Neuronal stem cell (in vitro differentiated cells): ENCODE data around the gene MMUT.
"Not testable (repeated sequence)": the region's sequence is repeated elsewhere in the genome, so short reads cannot be mapped to it uniquely, and the experiment has no call there.

Experiments
- DNase-seq: peaks from one replicate; pipeline ENCODE4 v3.0.0-alpha.2; 2013; ENCODE audit warnings: low spot score
- H2AFZ ChIP-seq: one replicate; pipeline ENCODE4 v1.6.1; 2013; ENCODE audit warnings: mild to moderate bottlenecking, low read length, inconsistent platforms
- H2AK5ac ChIP-seq: 2 replicates; pipeline ENCODE4 v1.6.1; 2013; ENCODE audit warnings: low read depth, mild to moderate bottlenecking, inconsistent platforms, low read length, moderate library complexity, mixed read lengths
- H2BK120ac ChIP-seq: 2 replicates; pipeline ENCODE4 v1.6.1; 2013; ENCODE audit warnings: low read depth, mild to moderate bottlenecking, inconsistent platforms, low read length, moderate library complexity, mixed read lengths
- H2BK12ac ChIP-seq: one replicate; pipeline ENCODE4 v1.6.1; 2013; ENCODE audit warnings: low read length, inconsistent platforms
- H2BK15ac ChIP-seq: 2 replicates; pipeline ENCODE4 v1.6.1; 2013; ENCODE audit warnings: mild to moderate bottlenecking, low read length, inconsistent platforms, mixed read lengths
- H2BK5ac ChIP-seq: one replicate; pipeline ENCODE4 v1.6.1; 2013; ENCODE audit warnings: inconsistent platforms, mild to moderate bottlenecking, low read length, moderate library complexity
- H3K14ac ChIP-seq: one replicate; pipeline ENCODE4 v1.6.1; 2013; ENCODE audit warnings: low read length, inconsistent platforms
- H3K18ac ChIP-seq: 2 replicates; pipeline ENCODE4 v1.6.1; 2013; ENCODE audit warnings: low read length, inconsistent platforms
- H3K23ac ChIP-seq: 2 replicates; pipeline ENCODE4 v1.6.1; 2013; ENCODE audit warnings: low read depth, mild to moderate bottlenecking, mixed read lengths, low read length, inconsistent platforms; ENCODE audit not compliant: poor library complexity
- H3K27ac ChIP-seq: replicated peaks from 3 replicates; pipeline ENCODE4 v1.5.1; 2013; ENCODE audit warnings: low read length, inconsistent platforms
- H3K27me3 ChIP-seq, 3 experiments: 2 replicates each; pipeline ENCODE4 v1.6.1; 2013; ENCODE audit warnings: low read length in 3 of 3, mild to moderate bottlenecking in 2 of 3, inconsistent platforms in 1 of 3, low read depth in 1 of 3, mixed read lengths in 1 of 3, moderate library complexity in 1 of 3; ENCODE audit not compliant: control insufficient read depth in 3 of 3, insufficient read depth in 3 of 3
- H3K36me3 ChIP-seq, 2 donors: replicated peaks in 1 of 2; 2 replicates each; pipeline ENCODE4 v1.6.1; 2013; ENCODE audit warnings: low read length in 2 of 2; ENCODE audit not compliant: control insufficient read depth in 2 of 2, insufficient read depth in 2 of 2
- H3K4ac ChIP-seq: 2 replicates; pipeline ENCODE4 v1.6.1; 2013; ENCODE audit warnings: inconsistent platforms, mild to moderate bottlenecking, low read length, moderate library complexity
- H3K4me1 ChIP-seq, 2 donors: 1 replicate in 1 of 2; 2 replicates in 1 of 2; pipeline ENCODE4 v1.6.1; 2013; ENCODE audit warnings: low read length in 2 of 2, low read depth in 1 of 2; ENCODE audit not compliant: control insufficient read depth in 2 of 2, insufficient read depth in 1 of 2
- H3K4me2 ChIP-seq: one replicate; pipeline ENCODE4 v1.6.1; 2013; ENCODE audit warnings: mild to moderate bottlenecking, low read length, inconsistent platforms; ENCODE audit not compliant: insufficient read depth, poor library complexity, severe bottlenecking
- H3K4me3 ChIP-seq, 2 donors: 2 replicates each; pipeline ENCODE4 v1.5.1; 2013; ENCODE audit warnings: low read length in 2 of 2, mild to moderate bottlenecking in 2 of 2, inconsistent platforms in 1 of 2, moderate library complexity in 1 of 2
- H3K79me1 ChIP-seq: one replicate; pipeline ENCODE4 v1.6.1; 2013; ENCODE audit warnings: low read depth, mild to moderate bottlenecking, inconsistent platforms, low read length, moderate library complexity
- H3K9ac ChIP-seq: one replicate; pipeline ENCODE4 v1.6.1; 2013; ENCODE audit warnings: mild to moderate bottlenecking, low read depth, low read length, inconsistent platforms; ENCODE audit not compliant: poor library complexity
- H3K9me3 ChIP-seq, 2 donors: replicated peaks in 1 of 2; 2 replicates each; pipeline versions ENCODE3 to v1.6.1; 2013; ENCODE audit warnings: low read length in 2 of 2, mild to moderate bottlenecking in 2 of 2, inconsistent platforms in 1 of 2, low read depth in 1 of 2, mixed read lengths in 1 of 2, moderate library complexity in 1 of 2; ENCODE audit not compliant: control insufficient read depth in 2 of 2, insufficient read depth in 1 of 2
- H4K8ac ChIP-seq: one replicate; pipeline ENCODE4 v1.6.1; 2013; ENCODE audit warnings: low read depth, mild to moderate bottlenecking, inconsistent platforms, low read length, moderate library complexity
- H4K91ac ChIP-seq: one replicate; pipeline ENCODE4 v1.6.1; 2013; ENCODE audit warnings: low read length, low read depth, mild to moderate bottlenecking, inconsistent platforms; ENCODE audit not compliant: poor library complexity
- WGBS, 2 donors: extraction: QIAGEN DNeasy Blood & Tissue Kit; methylation state at CpG; one replicate each; pipeline ENCODE4 v1.1.7; 2013; ENCODE audit warnings: missing lambda C conversion rate in 2 of 2, mixed read lengths in 1 of 2; ENCODE audit not compliant: insufficient read length in 2 of 2, insufficient replicate concordance in 1 of 2; ENCODE audit errors: extremely low coverage in 2 of 2; 5-methylcytosine and 5-hydroxymethylcytosine counted together

Gene MMUT

DNA sequence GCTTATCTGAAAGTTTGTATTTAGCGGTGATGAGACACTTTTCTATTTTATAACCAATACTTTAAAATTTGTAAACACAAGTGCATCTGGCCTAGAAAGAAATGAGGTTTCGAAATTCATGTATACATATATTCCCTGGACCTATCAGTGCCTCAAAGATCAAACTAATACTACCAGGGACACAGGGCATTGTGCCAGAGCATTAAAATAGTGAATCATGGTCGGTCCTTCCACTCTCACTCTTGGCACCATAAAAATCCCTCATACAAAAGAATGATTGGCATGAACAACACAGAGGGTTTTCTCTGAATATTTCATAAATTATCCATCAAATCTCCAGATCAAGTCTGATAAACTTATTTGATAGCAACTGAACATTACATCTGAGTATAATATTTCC is 62.0 kb downstream of the MMUT start:
- H3K9ac ChIP-seq = no peak overlapping the region
- DNase-seq = no peak
- WGBS, 2 donors = no CpG with 5 or more reads among the region's 3 CpGs
- H2BK120ac ChIP-seq = no peak overlapping the region
- peaks cover 0 to 3% (median 0%) of the 10 kb centered on the region in 3 experiments for H3K27me3 ChIP-seq
- no peaks in the 10 kb centered on the region for H3K4me1 ChIP-seq
- H3K23ac ChIP-seq = no peak overlapping the region
- no peak overlapping the region for H2BK15ac ChIP-seq
- H3K4me3 ChIP-seq = no peak overlapping the region
- no peak overlapping the region for H3K4me2 ChIP-seq
- H3K36me3 ChIP-seq = no peaks in the 10 kb centered on the region
- no peak overlapping the region for H3K27ac ChIP-seq
- no peak overlapping the region for H2AK5ac ChIP-seq
- H4K91ac ChIP-seq = no peak overlapping the region
- H3K9me3 ChIP-seq = no peaks in the 10 kb centered on the region
- no peak overlapping the region for H3K4ac ChIP-seq
- H3K18ac ChIP-seq = no peak overlapping the region
- no peak overlapping the region for H2AFZ ChIP-seq
- no peak overlapping the region for H2BK5ac ChIP-seq
- H3K79me1 ChIP-seq = no peaks in the 10 kb centered on the region
- no peak overlapping the region for H2BK12ac ChIP-seq
- no peak overlapping the region for H3K14ac ChIP-seq
- H4K8ac ChIP-seq = no peak overlapping the region

DNA sequence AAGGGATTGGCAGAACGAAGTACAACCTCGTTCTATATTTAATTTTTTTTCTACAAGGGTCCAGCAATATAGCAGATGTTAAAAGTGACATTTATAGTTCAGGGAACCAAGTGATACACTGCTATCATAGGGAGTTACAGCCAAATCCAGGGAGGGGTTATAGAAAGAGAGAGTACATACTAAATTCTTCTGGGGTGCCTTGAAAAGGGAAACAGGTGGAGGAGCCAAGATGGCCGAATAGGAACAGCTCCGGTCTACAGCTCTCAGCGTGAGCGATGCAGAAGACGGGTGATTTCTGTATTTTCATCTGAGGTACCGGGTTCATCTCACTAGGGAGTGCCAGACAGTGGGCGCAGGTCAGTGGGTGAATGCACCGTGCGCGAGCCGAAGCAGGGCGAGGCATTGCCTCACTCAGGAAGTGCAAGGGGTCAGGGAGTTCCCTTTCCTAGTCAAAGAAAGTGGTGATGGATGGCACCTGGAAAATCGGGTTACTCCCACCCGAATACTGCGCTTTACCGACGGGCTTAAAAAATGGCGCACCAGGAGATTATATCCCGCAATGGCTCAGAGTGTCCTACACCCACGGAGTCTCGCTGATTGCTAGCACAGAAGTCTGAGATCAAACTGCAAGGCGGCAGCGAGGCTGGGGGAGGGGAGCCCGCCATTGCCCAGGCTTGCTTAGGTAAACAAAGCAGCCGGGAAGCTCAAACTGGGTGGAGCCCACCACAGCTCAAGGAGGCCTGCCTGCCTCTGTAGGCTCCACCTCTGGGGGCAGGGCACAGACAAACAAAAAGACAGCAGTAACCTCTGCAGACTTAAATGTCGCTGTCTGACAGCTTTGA is 76.2 kb downstream of the MMUT start:
- not testable (repeated sequence) for H2AK5ac ChIP-seq, H3K4me2 ChIP-seq, H4K91ac ChIP-seq, H3K36me3 ChIP-seq, H2BK15ac ChIP-seq, H3K4me1 ChIP-seq, H3K79me1 ChIP-seq, DNase-seq, H3K4me3 ChIP-seq, H2BK5ac ChIP-seq, H3K14ac ChIP-seq, H2BK12ac ChIP-seq, H3K18ac ChIP-seq, H3K27me3 ChIP-seq, H3K4ac ChIP-seq, H3K9me3 ChIP-seq, H4K8ac ChIP-seq, H3K9ac ChIP-seq, H2BK120ac ChIP-seq, H3K23ac ChIP-seq, H3K27ac ChIP-seq
- peak overlapping the region; percentile 64 for H2AFZ ChIP-seq
- no CpG with 5 or more reads among the region's 28 CpGs for WGBS, 2 donors

DNA sequence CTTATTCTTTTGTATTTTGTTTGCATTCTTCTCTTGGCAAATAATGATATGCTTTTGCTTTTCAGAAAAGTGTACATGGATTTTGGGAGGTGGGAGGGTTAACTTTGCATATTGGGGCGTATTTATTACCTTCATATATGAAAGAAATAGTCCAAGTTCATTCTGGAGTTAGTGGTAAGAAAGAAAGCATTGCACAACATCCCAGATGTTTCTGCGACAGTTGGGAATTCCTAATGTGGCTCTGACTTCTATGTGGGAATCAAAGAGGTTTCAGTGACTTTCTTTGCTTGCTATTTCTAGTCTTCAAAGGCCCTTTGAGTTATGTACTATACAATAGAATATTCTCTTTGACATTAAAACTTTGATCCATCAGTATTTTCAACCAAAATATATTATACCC is 78.1 kb downstream of the MMUT start:
- Histone ChIP-seq H3K18ac (no peak overlapping the region), H4K8ac (no peak overlapping the region), H3K4me3 (no peak overlapping the region), H3K27me3 (no peaks in the 10 kb centered on the region), H3K4ac (no peak overlapping the region), H3K9ac (no peak overlapping the region), H3K4me1 (peaks cover 0 to 2% of the 10 kb centered on the region in 2 donors), H3K23ac (no peak overlapping the region), H2AFZ (no peak overlapping the region), H3K9me3 (no peaks in the 10 kb centered on the region), H3K27ac (no peak overlapping the region), H3K36me3 (no peaks in the 10 kb centered on the region), H2BK120ac (no peak overlapping the region), H4K91ac (no peak overlapping the region), H3K79me1 (no peaks in the 10 kb centered on the region), H2BK15ac (no peak overlapping the region), H2BK5ac (no peak overlapping the region), H2AK5ac (no peak overlapping the region), H2BK12ac (no peak overlapping the region), H3K4me2 (no peak overlapping the region), H3K14ac (no peak overlapping the region)
- DNase-seq = no peak
- no CpG with 5 or more reads among the region's 2 CpGs for WGBS, 2 donors
